IMR-90 (cell line): ENCODE data around the gene SPATA13. TPM values are rescaled to one million over a fixed set of nuclear protein-coding genes. Genes with fewer than 3 reads are reported as not detected.

ENCODE experiments used
- ATAC-seq: fragments of 200-7000 bp; cut with Tn5 transposase; 2 replicates; pipeline ENCODE4 v1.9.1; 2020; ENCODE audit warnings: low read depth, mild to moderate bottlenecking, moderate library complexity
- BruUV-seq: library from RNA; stranded (reverse); fragments of 400-500 nt; replicated peaks from 2 replicates; lab custom pipeline; 2021; lab: Mats Ljungman, UMichigan
- CTCF ChIA-PET: fragments of 300-600 bp; formaldehyde crosslinking; extraction: SDS; loops from one replicate; lab custom pipeline; 2021; ENCODE audit warnings: antibody characterized with exemption; lab: Yijun Ruan, JAX
- POLR2A ChIA-PET: fragments of 300-600 bp; sonication (Branson Sonifier 250); formaldehyde crosslinking; loops from one replicate; lab custom pipeline; 2022; ENCODE audit warnings: antibody characterized with exemption; ENCODE audit not compliant: unreplicated experiment; lab: Charles Lee
- DNase-seq: peaks from one replicate; pipeline ENCODE4 v3.0.0; 2013
- H2AFZ ChIP-seq: replicated peaks from 2 replicates; pipeline ENCODE3; 2013; ENCODE audit warnings: low read length, mild to moderate bottlenecking; ENCODE audit not compliant: poor library complexity
- H2AK5ac ChIP-seq: 2 replicates; pipeline ENCODE4 v1.6.1; 2013; ENCODE audit warnings: low read depth, low read length, inconsistent platforms
- H2AK9ac ChIP-seq: replicated peaks from 2 replicates; pipeline ENCODE3; 2013; ENCODE audit warnings: mild to moderate bottlenecking, low read depth, low read length, moderate library complexity; ENCODE audit not compliant: poor library complexity
- H2BK120ac ChIP-seq: 2 replicates; pipeline ENCODE4 v1.6.1; 2013; ENCODE audit warnings: low read depth, low read length, inconsistent platforms
- H2BK15ac ChIP-seq: 3 replicates; pipeline ENCODE4 v1.6.1; 2013; ENCODE audit warnings: low read depth, low read length, inconsistent platforms
- H2BK20ac ChIP-seq: 2 replicates; pipeline ENCODE4 v1.6.1; 2013; ENCODE audit warnings: low read depth, mild to moderate bottlenecking, inconsistent platforms, low read length, moderate library complexity
- H2BK5ac ChIP-seq: 2 replicates; pipeline ENCODE4 v1.6.1; 2013; ENCODE audit warnings: mild to moderate bottlenecking, low read depth, low read length, inconsistent platforms; ENCODE audit not compliant: poor library complexity, severe bottlenecking
- H3K14ac ChIP-seq: replicated peaks from 2 replicates; pipeline ENCODE4 v1.6.1; 2013; ENCODE audit warnings: low read depth, low read length, inconsistent platforms
- H3K18ac ChIP-seq: 2 replicates; pipeline ENCODE4 v1.6.1; 2013; ENCODE audit warnings: low read depth, low read length, control low read depth
- H3K23ac ChIP-seq: 2 replicates; pipeline ENCODE4 v1.6.1; 2013; ENCODE audit warnings: low read depth, low read length, inconsistent platforms
- H3K27ac ChIP-seq: 2 replicates; pipeline ENCODE4 v1.5.1; 2013; ENCODE audit warnings: mild to moderate bottlenecking, control low read depth, low read length; ENCODE audit not compliant: insufficient read depth
- H3K27me3 ChIP-seq: 2 replicates; pipeline ENCODE4 v1.6.1; 2013; ENCODE audit warnings: low read length; ENCODE audit not compliant: control insufficient read depth, insufficient read depth
- H3K36me3 ChIP-seq: 2 replicates; pipeline ENCODE4 v1.6.1; 2013; ENCODE audit warnings: low read length, mixed read lengths; ENCODE audit not compliant: control insufficient read depth, insufficient read depth
- H3K4ac ChIP-seq: 2 replicates; pipeline ENCODE4 v1.6.1; 2013; ENCODE audit warnings: low read depth, low read length, inconsistent platforms
- H3K4me1 ChIP-seq: 2 replicates; pipeline ENCODE4 v1.6.1; 2013; ENCODE audit warnings: low read length, mixed read lengths; ENCODE audit not compliant: control insufficient read depth, insufficient read depth
- H3K4me2 ChIP-seq: 2 replicates; pipeline ENCODE4 v1.6.1; 2013; ENCODE audit warnings: low read depth, mild to moderate bottlenecking, control low read depth, low read length, moderate library complexity
- H3K4me3 ChIP-seq: 2 replicates; pipeline ENCODE4 v1.5.1; 2013; ENCODE audit warnings: low read depth, mild to moderate bottlenecking, control low read depth, low read length, moderate library complexity; ENCODE audit not compliant: insufficient read depth
- H3K56ac ChIP-seq: 2 replicates; pipeline ENCODE4 v1.6.1; 2013; ENCODE audit warnings: low read length, inconsistent platforms; ENCODE audit not compliant: insufficient read depth; ENCODE audit errors: extremely low read depth
- H3K79me1 ChIP-seq, 2 experiments: 2 replicates each; pipeline ENCODE4 v1.6.1; 2013; ENCODE audit warnings: low read length in 2 of 2, inconsistent platforms in 1 of 2, low read depth in 1 of 2
- H3K9ac ChIP-seq: 2 replicates; pipeline ENCODE4 v1.6.1; 2013; ENCODE audit warnings: low read depth, low read length, control low read depth
- H3K9me1 ChIP-seq: 2 replicates; pipeline ENCODE4 v1.6.1; 2013; ENCODE audit warnings: low read length, inconsistent platforms; ENCODE audit not compliant: insufficient read depth
- H3K9me3 ChIP-seq: 2 replicates; pipeline ENCODE4 v1.6.1; 2013; ENCODE audit warnings: low read length; ENCODE audit not compliant: control insufficient read depth, insufficient read depth
- H4K20me1 ChIP-seq: 2 replicates; pipeline ENCODE4 v1.6.1; 2013; ENCODE audit warnings: low read length, inconsistent platforms; ENCODE audit not compliant: insufficient read depth
- H4K5ac ChIP-seq: 2 replicates; pipeline ENCODE4 v1.6.1; 2013; ENCODE audit warnings: mild to moderate bottlenecking, low read depth, low read length, control low read depth
- H4K8ac ChIP-seq, 2 experiments: 2 replicates each; pipeline ENCODE4 v1.6.1; 2013; ENCODE audit warnings: low read depth in 2 of 2, low read length in 2 of 2, control low read depth in 1 of 2, inconsistent platforms in 1 of 2
- H4K91ac ChIP-seq: 2 replicates; pipeline ENCODE4 v1.6.1; 2013; ENCODE audit warnings: low read depth, low read length, inconsistent platforms; ENCODE audit not compliant: insufficient read depth
- BHLHE40 ChIP-seq: fragments of 150-350 bp; IDR thresholded peaks from 2 replicates; pipeline ENCODE4 v1.6.1; 2016; ENCODE audit warnings: mild to moderate bottlenecking, low read depth, low read length
- CEBPB ChIP-seq: IDR thresholded peaks from 2 replicates; pipeline ENCODE4 v1.6.1; 2012; ENCODE audit warnings: low read depth, low read length, improper control_type of control experiment
- ELK1 ChIP-seq: fragments of 150-350 bp; IDR thresholded peaks from 2 replicates; pipeline ENCODE4 v1.6.1; 2016; ENCODE audit warnings: low read depth, mild to moderate bottlenecking, low read length, moderate library complexity, borderline replicate concordance
- FOS ChIP-seq: fragments of 150-350 bp; IDR thresholded peaks from 2 replicates; pipeline ENCODE4 v1.6.1; 2016; ENCODE audit warnings: low read depth, low read length
- MAZ ChIP-seq: IDR thresholded peaks from 2 replicates; pipeline ENCODE4 v1.6.1; 2012; ENCODE audit warnings: low read depth, mild to moderate bottlenecking, low read length, improper control_type of control experiment, moderate library complexity, borderline replicate concordance
- MXI1 ChIP-seq: IDR thresholded peaks from 2 replicates; pipeline ENCODE4 v1.6.1; 2012; ENCODE audit warnings: low read depth, mild to moderate bottlenecking, low read length, moderate library complexity, borderline replicate concordance
- NFE2L2 ChIP-seq: fragments of 150-350 bp; IDR thresholded peaks from 2 replicates; pipeline ENCODE4 v1.6.1; 2016; ENCODE audit warnings: low read depth, mild to moderate bottlenecking, low read length
- RAD21 ChIP-seq: IDR thresholded peaks from 2 replicates; pipeline ENCODE4 v1.6.1; 2012; ENCODE audit warnings: low read length, improper control_type of control experiment
- SMC3 ChIP-seq: fragments of 150-350 bp; IDR thresholded peaks from 2 replicates; pipeline ENCODE4 v1.6.1; 2016; ENCODE audit warnings: low read depth, mild to moderate bottlenecking, antibody characterized with exemption, low read length, moderate library complexity
- WGBS, 2 experiments: methylation state at CpG; one replicate each; pipeline versions ENCODE4 v1.1.5 to v1.1.7; 2013; ENCODE audit warnings: missing lambda C conversion rate in 2 of 2; ENCODE audit not compliant: insufficient read length in 1 of 2; ENCODE audit errors: extremely low coverage in 2 of 2; 5-methylcytosine and 5-hydroxymethylcytosine counted together
- dilution Hi-C: fragments of 300-500 bp; cut with HindIII; formaldehyde crosslinking; loops from one replicate; pipeline ENCODE4 v1.14.3; 2018; ENCODE audit warnings: low sequenced_read_pairs; ENCODE audit not compliant: unreplicated experiment
- in situ Hi-C: fragments of 300-500 bp; cut with MboI; formaldehyde crosslinking; loops from 3 replicates; pipeline ENCODE4 v1.14.3; 2019; ENCODE audit warnings: low sequenced_read_pairs, inconsistent platforms, mixed read lengths
- intact Hi-C: fragments of 100-400 bp; cut with micrococcal nuclease; formaldehyde crosslinking; loops from 2 replicates; pipeline ENCODE4 v1.10.0; 2022
- polyA plus RNA-seq, 3 experiments: library from polyadenylated mRNA; depleted of rRNA; stranded (reverse); fragments of >200 nt; gene quantifications; 2 replicates each; pipeline ENCODE4 v1.2.3, GENCODE V29; 2012; ENCODE audit warnings: low replicate concordance in 1 of 3
- total RNA-seq: library from RNA; depleted of rRNA; stranded (reverse); fragments of >200 nt; gene quantifications from 2 replicates; pipeline ENCODE4 v1.2.3, GENCODE V29; 2012
- TF ChIP-seq, protein P1 (sequence below): conservative IDR thresholded peaks from 2 replicates; pipeline ENCODE4 v1.5.1; 2012; ENCODE audit warnings: mild to moderate bottlenecking, low read depth, low read length, improper control_type of control experiment

SPATA13 gene
- total and polyA plus RNA-seq, 2 of the 4 experiments (the other 2 are of a cell fraction) = 10.5 to 12.5 TPM

DNA sequence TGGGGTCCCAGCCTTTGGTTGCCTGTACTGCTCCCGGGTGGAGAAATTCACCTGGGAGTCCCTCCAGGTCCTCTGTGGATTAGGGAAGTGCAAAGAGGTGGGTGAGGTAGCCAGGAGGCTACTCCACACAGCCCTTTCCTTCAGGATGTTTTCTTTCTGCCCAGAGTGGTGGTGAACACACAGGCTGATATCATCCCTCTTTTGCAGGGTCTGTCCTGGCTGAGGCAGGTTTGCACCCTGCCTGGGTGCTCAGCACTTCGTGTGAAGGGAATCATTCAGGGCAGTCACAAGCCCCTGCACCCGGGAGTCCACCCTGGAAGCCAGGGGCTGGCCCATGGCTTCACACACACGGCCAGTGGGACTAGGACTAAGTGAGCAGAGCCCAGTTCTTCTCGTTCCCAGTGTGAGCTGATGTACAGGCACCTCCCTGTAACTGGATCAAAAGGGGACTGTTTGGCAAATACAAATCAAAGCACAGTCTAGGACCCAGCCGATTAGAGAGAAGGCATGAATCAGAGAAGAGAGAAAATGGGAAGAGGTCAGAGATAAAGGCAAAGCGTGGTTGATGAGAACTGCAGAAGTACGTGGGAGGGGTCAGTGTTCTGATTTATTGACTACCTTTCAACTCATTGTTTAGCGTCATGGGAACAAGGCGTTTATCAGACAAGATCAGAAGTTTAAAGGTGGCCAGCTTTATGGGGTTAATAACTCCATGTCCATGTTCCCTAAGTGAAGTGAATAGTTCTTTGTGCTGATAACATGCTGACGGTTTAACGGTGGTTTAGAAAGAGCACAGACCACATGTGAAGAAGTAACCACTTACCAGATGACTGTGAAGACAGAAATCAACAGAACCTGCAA lies 30.4 kb upstream of the SPATA13 start (continued):
- TF ChIP-seq, protein P1, sequence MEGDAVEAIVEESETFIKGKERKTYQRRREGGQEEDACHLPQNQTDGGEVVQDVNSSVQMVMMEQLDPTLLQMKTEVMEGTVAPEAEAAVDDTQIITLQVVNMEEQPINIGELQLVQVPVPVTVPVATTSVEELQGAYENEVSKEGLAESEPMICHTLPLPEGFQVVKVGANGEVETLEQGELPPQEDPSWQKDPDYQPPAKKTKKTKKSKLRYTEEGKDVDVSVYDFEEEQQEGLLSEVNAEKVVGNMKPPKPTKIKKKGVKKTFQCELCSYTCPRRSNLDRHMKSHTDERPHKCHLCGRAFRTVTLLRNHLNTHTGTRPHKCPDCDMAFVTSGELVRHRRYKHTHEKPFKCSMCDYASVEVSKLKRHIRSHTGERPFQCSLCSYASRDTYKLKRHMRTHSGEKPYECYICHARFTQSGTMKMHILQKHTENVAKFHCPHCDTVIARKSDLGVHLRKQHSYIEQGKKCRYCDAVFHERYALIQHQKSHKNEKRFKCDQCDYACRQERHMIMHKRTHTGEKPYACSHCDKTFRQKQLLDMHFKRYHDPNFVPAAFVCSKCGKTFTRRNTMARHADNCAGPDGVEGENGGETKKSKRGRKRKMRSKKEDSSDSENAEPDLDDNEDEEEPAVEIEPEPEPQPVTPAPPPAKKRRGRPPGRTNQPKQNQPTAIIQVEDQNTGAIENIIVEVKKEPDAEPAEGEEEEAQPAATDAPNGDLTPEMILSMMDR = no peak

DNA sequence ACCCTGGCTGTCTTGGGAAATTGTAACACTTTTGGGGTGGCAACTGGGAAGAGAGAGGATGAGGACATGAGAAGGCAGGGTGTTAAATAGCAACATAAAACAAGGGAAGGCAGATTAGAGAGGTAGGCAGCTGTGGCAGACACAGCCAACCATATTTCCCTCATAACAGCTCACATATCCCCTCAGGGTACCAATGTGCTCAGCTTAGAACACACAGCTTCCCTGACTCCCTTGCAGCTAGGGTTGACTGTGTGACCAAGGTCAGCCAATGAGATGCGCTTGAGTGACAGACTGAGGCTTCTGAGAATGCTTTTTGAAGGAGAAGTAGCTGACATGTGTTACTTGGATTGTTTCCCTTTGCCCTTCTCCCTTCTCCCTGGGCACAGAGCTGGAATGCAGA lies 28.8 kb upstream of the SPATA13 start:
- H2BK5ac ChIP-seq = no peak overlapping the region
- H3K27ac ChIP-seq = no peak overlapping the region
- no peak overlapping the region for H3K4ac ChIP-seq
- ChIA-PET CTCF (no interaction called here), POLR2A (no interaction called here)
- no peaks in the 10 kb centered on the region for H4K20me1 ChIP-seq
- no peak overlapping the region for H3K56ac ChIP-seq
- H3K27me3 ChIP-seq = no peaks in the 10 kb centered on the region; the same call in 1 of the 2 replicates
- no TSS peak for BruUV-seq
- no peak overlapping the region for H3K4me2 ChIP-seq
- H3K9ac ChIP-seq = no peak overlapping the region
- H2AFZ ChIP-seq = no peak overlapping the region
- no peak for DNase-seq
- no peaks in the 10 kb centered on the region for H3K36me3 ChIP-seq
- H2BK120ac ChIP-seq = no peak overlapping the region
- H3K18ac ChIP-seq = no peak overlapping the region
- no CpG with 5 or more reads among the region's 1 CpG for WGBS, 2 experiments
- H3K79me1 ChIP-seq = no peaks in the 10 kb centered on the region
- in situ Hi-C loops (no loop called here), intact Hi-C loops (loop anchor here (5.0 kb wide), 1 partner anchor 44 kb away; no protein-coding TSS in a partner anchor), dilution Hi-C loops (no loop called here)
- H3K14ac ChIP-seq = no peak overlapping the region
- H3K4me1 ChIP-seq = peaks cover 7% of the 10 kb centered on the region
- peaks cover 7% of the 10 kb centered on the region for H3K9me3 ChIP-seq
- no peak overlapping the region for H2BK15ac ChIP-seq
- H4K91ac ChIP-seq = no peak overlapping the region
- no peak overlapping the region for H2BK20ac ChIP-seq
- H3K4me3 ChIP-seq = no peak overlapping the region
- H2AK5ac ChIP-seq = no peak overlapping the region
- H3K23ac ChIP-seq = no peak overlapping the region
- H3K9me1 ChIP-seq = no peaks in the 10 kb centered on the region
- no peak overlapping the region for H4K5ac ChIP-seq
- no peak overlapping the region for H4K8ac ChIP-seq
- ATAC-seq = no peak
- H2AK9ac ChIP-seq = no peak overlapping the region
- TF ChIP-seq FOS (no peak), RAD21 (no peak), MXI1 (no peak), NFE2L2 (no peak), ELK1 (no peak), CEBPB (no peak), SMC3 (no peak), MAZ (no peak), BHLHE40 (no peak)
- TF ChIP-seq, protein P1 = no peak
